Sigmoid colon (tissue), 3 donors: Measurements from ENCODE around the gene RGS7.

Experiments used
- CTCF ChIP-seq, 4 experiments: fragments of 450-650 bp in 3 of 4; fragments of 200-600 bp in 1 of 4; IDR thresholded peaks; one replicate each; pipeline ENCODE4 v1.5.1; 2016 to 2019; ENCODE audit warnings: antibody characterized with exemption in 4 of 4, mild to moderate bottlenecking in 3 of 4, moderate library complexity in 2 of 4
- POLR2A ChIP-seq, 2 donors: fragments of 450-650 bp; IDR thresholded peaks; one replicate each; pipeline ENCODE4 v1.6.1; 2016; ENCODE audit warnings: antibody characterized with exemption in 2 of 2, mild to moderate bottlenecking in 2 of 2, moderate library complexity in 2 of 2

GRCh38 chr1:240869071-240869470 is 487.9 kb downstream of the RGS7 start:
- TF ChIP-seq CTCF (IDR thresholded peaks at IDR 0.05) (no peak), POLR2A (IDR thresholded peaks at IDR 0.05) (no peak)
